Dermis blood vessel endothelial cell (primary cell): ENCODE results near the gene SLC28A1. TPM values are rescaled to one million over a fixed set of nuclear protein-coding genes. Genes with fewer than 3 reads are reported as not detected.
A peak's percentile ranks its signal among the peaks of the same experiment; 100 is the strongest.
"Not testable (repeated sequence)": the region's sequence is repeated elsewhere in the genome, so short reads cannot be mapped to it uniquely, and the experiment has no call there.

Experiments used
- DNase-seq: peaks from one replicate; pipeline ENCODE4 v3.0.0; 2010
- total RNA-seq: library from RNA; depleted of rRNA; stranded (reverse); fragments of >200 nt; gene quantifications from 2 replicates; pipeline ENCODE4 v1.2.3, GENCODE V29; 2014

Gene SLC28A1
- total RNA-seq, 1 donor from 2014 or later: not detected

GRCh38 chr15:84862214-84862975 is 22.1 kb upstream of the SLC28A1 start:
- DNase-seq: no peak

DNA sequence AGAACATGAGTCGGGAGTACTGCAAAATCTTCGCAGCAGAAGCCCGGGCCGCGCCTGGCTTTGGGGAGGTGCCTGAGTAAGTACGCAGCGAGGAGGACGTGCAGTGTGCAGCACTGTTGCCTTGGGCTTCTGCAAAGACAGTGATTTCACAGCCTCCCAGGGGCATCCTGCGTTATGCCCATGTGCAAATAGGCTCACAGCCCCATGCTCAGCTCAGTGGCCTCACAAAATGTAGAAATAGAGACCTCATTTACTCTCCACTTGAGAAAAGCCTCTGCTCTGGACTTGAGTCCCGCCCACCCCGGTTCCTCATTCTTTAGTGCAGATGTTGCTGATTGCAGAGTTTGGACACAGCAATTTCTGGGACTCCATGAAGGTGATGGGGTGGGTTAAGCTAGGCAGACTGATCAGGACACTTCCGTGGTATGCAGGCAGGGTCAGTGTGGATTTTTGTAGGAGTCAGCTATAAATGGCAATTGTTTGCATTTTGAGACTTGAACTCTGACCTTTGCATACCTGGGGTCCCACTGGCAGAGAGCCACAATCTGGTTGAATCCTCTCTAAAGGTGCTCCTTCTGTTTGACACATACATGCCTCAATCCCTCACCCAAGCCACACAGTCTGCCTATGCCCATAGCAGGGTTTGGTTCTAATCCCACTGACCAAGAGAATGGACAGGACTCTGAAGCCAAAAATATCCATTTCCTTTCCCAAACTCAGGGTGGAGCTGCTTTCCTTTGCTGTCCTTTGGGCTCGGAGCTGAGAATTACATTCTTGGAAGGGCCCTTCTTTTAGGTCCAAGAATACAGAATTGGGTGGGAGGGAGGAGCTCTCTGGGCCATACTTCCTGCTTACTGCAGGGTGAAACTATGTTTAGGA is 20.7 kb upstream of the SLC28A1 start:
- no peak for DNase-seq

- DNase-seq: no peak
These were observed 20.0 kb upstream of the SLC28A1 start for GRCh38 chr15:84864444-84864795.

GRCh38 chr15:84865074-84865569 is 19.3 kb upstream of the SLC28A1 start:
- no peak for DNase-seq

GRCh38 chr15:84868037-84868880 is 16.2 kb upstream of the SLC28A1 start:
- no peak for DNase-seq

DNA sequence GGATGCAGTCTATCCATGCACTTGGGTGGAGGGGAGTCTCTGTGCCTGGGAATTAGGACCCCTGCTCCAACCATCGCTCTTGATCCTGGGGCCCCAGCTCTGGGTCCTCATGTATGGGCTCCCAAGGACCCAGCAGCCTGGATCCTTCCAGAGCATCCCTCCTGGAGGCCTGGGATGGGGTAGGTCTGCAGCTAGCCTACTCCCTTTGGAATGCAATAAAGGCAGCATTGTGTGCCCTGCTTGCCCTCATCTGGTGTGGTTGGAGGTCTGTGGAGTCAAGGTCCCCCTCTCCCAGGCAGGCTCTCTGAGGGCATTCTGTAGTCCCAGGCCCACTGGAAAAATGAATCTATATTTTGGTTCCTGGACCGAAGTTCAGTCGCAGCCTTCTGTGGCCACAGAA is 15.0 kb upstream of the SLC28A1 start:
- no peak for DNase-seq

GRCh38 chr15:84871428-84871985 is 13.0 kb upstream of the SLC28A1 start:
- DNase-seq: no peak

GRCh38 chr15:84872009-84872910 is 12.2 kb upstream of the SLC28A1 start:
- no peak for DNase-seq

DNA sequence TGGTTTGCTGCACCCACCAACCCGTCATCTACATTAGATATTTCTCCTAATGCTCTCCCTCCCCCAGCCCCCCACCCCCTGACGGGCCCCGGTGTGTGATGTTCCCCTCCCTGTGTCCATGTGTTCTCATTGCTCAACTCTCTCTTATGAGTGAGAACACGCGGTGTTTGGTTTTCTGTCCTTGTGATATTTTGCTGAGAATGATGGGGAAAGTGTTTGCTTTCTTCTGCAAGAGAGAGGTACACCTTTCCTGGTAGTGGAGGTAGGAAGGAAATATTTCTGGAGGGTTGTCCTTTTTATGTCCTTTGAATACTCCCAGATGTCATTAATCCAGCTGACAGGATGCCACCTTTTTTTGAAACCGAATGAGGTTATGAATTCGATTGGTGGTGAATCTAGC is 10.5 kb upstream of the SLC28A1 start:
- no peak for DNase-seq

GRCh38 chr15:84874981-84875699 is 9.3 kb upstream of the SLC28A1 start:
- DNase-seq: no peak

DNA sequence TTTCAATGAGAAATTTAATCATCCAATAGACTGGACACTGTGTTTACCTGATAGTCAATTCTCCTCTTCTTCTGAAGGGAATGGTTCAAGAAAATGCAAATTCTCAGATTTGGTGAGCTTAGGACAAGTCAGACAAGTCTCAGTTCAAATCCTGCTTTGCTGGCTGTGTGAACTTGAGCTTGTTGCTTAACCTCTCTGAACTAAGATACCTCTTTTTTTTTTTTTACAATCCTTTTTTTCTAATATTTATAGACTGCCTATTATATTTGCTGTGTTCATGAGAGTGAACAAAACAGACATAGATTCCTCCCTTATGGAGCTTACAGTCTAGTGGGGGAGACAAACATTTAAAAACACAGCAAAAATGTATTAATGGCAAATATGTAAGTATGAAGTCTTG is 8.2 kb upstream of the SLC28A1 start:
- DNase-seq: no peak

GRCh38 chr15:84877701-84878100 is 6.8 kb upstream of the SLC28A1 start:
- DNase-seq: not testable (repeated sequence)

DNA sequence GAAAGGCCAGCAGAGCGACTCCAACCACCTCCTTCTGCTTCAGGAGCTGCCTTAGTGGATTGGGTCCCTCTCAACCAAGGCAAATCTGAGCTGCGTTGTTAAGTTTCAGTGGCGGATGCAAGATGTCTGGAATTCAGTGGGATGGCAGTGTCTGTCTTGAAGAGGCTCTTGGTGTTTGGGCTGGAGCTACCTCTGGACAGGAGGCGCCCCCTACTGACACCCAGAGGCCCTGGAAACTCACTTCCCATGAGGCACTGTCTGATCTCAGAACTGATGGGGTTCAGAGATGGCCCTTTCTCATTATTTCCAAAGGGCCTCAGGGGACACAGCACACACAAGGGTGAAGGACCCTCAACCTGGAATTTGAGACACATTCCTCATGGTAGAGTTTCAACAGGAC is 6.0 kb upstream of the SLC28A1 start:
- peak; percentile 65 for DNase-seq

DNA sequence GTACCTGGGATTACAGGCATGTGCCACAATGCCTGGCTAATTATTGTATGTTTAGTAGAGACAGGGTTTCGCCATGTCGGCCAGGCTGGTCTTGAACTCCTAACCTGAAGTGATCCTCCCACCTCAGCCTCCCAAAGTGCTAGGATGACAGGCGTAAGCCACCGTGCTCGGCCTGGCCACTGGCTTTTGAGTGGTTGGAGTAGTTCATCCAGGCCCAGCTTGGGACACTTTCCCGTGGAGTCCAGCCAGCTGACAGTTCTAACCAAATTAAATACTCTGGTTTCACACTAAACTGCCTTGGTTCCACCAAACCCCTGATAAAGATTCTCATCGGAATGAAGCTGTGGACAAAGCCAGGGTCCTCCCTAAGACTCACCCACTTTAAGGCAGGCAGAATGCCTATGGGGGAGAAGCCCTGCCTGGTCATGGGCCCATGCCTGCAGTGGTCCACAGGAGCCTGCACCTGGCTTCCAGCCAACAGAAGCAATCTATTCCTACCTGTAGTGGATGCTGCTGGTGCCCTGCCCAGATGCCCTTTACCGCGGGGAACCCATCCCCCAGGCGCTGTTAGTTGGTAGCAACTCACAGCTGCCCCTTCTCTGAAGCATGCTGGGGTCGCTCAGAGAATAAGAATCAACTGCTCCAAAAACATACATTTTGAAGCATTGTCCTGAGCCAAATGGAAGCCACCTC is 5.2 kb upstream of the SLC28A1 start:
- DNase-seq: no peak

DNA sequence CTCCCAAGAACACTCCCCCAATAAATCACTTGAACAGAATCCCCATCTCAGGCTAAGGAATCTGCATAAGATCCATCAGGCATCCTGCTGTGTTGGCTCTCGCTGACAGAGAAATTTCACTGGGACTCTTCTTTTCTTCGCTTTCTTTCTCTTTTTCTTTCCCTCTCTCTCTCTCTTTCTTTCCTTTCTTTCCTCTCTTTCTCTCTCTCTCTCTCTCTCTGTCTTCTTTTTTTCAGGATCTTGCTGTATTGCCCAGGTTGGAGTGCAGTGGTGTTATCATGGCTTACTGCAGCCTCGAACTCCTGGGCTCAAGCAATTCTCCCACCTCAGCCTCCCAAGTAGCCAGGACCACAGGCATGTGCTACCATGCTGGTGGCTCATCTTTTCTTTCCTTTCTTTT is 4.5 kb upstream of the SLC28A1 start:
- DNase-seq: no peak

- no peak for DNase-seq
These were observed 3.5 kb upstream of the SLC28A1 start for GRCh38 chr15:84880822-84881519.

- no peak for DNase-seq
These were observed 3.0 kb upstream of the SLC28A1 start for GRCh38 chr15:84881520-84881830.

GRCh38 chr15:84883466-84883865 is 996 bp upstream of the SLC28A1 start:
- no peak for DNase-seq

DNA sequence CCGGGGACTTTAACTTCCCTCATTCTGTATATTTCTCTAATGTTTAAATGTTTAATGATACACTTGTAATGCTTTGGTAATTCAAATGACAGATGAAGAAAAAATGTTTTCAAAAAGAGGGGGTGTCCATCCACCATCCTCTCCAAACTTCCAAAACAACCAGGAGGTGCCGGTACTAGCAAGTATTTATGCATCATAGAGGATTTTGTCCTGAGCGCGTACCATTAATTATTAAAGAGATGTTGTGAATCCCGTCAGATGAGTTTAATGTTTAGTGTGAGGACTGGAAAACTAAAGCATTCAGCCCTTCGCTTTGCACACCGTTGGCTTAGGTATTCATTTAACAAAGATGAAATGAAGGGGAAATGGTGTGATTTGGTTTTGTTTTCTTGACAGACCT is 1.3 kb downstream of the SLC28A1 start:
- DNase-seq: no peak
